Upper lobe of right lung (tissue), 1 donor: ENCODE results near the gene PNMA8A. TPM values are rescaled to one million over a fixed set of nuclear protein-coding genes. Genes with fewer than 3 reads are reported as not detected.

ENCODE experiments used
- ATAC-seq: fragments of 200-7000 bp; cut with Tn5 transposase; one replicate; pipeline ENCODE4 v1.9.1; 2020; ENCODE audit warnings: mild to moderate bottlenecking, moderate library complexity
- DNase-seq: peaks from one replicate; pipeline ENCODE4 v3.0.0-alpha.2; 2020
- H3K27ac ChIP-seq: fragments of 200-600 bp; one replicate; pipeline ENCODE4 v1.8.0; 2022
- H3K27me3 ChIP-seq: fragments of 200-600 bp; one replicate; pipeline ENCODE4 v1.8.0; 2022; ENCODE audit warnings: mild to moderate bottlenecking
- H3K36me3 ChIP-seq: fragments of 200-600 bp; one replicate; pipeline ENCODE4 v1.8.0; 2022
- H3K4me1 ChIP-seq: fragments of 200-600 bp; one replicate; pipeline ENCODE4 v1.8.0; 2022
- H3K4me3 ChIP-seq: fragments of 200-600 bp; one replicate; pipeline ENCODE4 v1.8.0; 2022; ENCODE audit warnings: mild to moderate bottlenecking
- H3K9me3 ChIP-seq: fragments of 200-600 bp; one replicate; pipeline ENCODE4 v1.8.0; 2022
- intact Hi-C: fragments of 100-400 bp; cut with DNase I; formaldehyde crosslinking; loops from one replicate; pipeline ENCODE4 v1.11.0; 2022
- total RNA-seq: library from RNA; stranded (reverse); fragmentation: NEBNext Ultra II Directional; extraction: Animal tissue kit (Norgen Biotek cat#: 25700); gene quantifications from one replicate; pipeline ENCODE4 v1.2.1, GENCODE V29; 2021
- TF ChIP-seq, protein P1 (sequence below): fragments of 200-600 bp; IDR thresholded peaks from one replicate; pipeline ENCODE4 v1.8.0; 2022; ENCODE audit warnings: antibody characterized with exemption
- donor health status: DM: no; HTN: yes; CAD: no; lungs with severe emphysema.

Gene PNMA8A
- total RNA-seq, 1 donor from 2014 or later: 1.8 TPM

DNA sequence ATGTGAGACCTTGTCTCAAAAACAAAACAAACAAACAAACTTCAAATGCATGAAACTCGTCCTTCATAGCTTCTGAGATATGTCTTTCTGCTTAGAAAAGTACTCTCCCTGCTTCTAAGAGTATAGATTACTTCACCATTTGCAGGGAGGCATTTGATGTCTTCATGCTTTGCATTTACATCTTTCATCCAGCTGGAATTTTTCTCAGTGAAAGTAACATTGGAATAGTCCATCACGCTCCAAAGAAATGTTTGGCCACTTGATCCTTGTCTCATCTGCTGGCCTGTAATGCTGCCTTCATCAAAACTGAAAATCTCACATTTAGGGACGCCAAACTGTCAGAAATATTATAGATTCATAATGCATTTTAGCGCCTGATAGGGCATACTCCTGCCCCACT is 19.2 kb downstream of the PNMA8A start:
- H3K4me1 ChIP-seq: no peaks in the 10 kb centered on the region
- TF ChIP-seq, protein P1, sequence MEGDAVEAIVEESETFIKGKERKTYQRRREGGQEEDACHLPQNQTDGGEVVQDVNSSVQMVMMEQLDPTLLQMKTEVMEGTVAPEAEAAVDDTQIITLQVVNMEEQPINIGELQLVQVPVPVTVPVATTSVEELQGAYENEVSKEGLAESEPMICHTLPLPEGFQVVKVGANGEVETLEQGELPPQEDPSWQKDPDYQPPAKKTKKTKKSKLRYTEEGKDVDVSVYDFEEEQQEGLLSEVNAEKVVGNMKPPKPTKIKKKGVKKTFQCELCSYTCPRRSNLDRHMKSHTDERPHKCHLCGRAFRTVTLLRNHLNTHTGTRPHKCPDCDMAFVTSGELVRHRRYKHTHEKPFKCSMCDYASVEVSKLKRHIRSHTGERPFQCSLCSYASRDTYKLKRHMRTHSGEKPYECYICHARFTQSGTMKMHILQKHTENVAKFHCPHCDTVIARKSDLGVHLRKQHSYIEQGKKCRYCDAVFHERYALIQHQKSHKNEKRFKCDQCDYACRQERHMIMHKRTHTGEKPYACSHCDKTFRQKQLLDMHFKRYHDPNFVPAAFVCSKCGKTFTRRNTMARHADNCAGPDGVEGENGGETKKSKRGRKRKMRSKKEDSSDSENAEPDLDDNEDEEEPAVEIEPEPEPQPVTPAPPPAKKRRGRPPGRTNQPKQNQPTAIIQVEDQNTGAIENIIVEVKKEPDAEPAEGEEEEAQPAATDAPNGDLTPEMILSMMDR: no peak
- no peak overlapping the region for H3K27ac ChIP-seq
- DNase-seq (no peak), ATAC-seq (no peak)
- H3K9me3 ChIP-seq: no peaks in the 10 kb centered on the region
- H3K27me3 ChIP-seq: peaks cover 4% of the 10 kb centered on the region
- no peaks in the 10 kb centered on the region for H3K36me3 ChIP-seq
- intact Hi-C loops: no loop called here
- no peak overlapping the region for H3K4me3 ChIP-seq

DNA sequence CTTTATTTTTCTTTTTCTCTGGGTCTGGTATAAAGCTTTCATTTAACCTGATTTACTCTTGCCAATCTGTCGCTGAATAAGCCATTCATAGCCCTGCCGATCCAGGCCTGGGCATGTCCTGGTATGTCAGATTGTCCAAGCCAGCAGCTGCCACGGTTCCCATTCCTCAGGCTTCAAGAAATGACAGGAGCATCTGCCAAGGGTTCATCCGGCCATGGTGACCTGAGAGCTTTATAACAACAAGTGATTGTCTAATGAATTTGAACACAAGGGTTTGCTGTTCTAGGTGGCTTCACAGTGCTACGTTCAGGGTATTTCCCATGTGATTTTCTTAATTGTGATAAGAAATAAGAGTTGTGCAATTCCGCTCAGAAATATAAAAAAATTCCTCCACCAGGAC is 20.0 kb downstream of the PNMA8A start:
- TF ChIP-seq, protein P1: no peak
- intact Hi-C loops: no loop called here
- H3K27ac ChIP-seq: no peak overlapping the region
- no peaks in the 10 kb centered on the region for H3K27me3 ChIP-seq
- H3K4me1 ChIP-seq: no peaks in the 10 kb centered on the region
- H3K36me3 ChIP-seq: no peaks in the 10 kb centered on the region
- no peaks in the 10 kb centered on the region for H3K9me3 ChIP-seq
- no peak for DNase-seq
- no peak overlapping the region for H3K4me3 ChIP-seq
- ATAC-seq: no peak

DNA sequence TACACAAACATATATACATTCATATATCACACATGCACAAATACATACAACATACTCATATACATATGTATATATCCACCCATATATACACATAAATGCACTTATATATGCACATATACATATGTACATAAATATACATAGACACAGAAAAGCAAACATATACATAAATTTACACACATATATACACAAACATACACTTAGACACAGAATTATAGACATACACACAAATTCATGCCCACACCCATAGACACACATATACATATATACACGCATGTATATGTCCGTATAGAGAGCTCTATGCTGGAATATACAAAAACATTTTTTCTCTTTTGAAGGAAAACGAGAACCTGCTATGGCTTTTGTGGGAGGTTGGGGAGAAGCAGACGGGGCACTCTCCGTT is 20.6 kb downstream of the PNMA8A start:
- Histone ChIP-seq H3K36me3 (no peaks in the 10 kb centered on the region), H3K27ac (no peak overlapping the region), H3K27me3 (no peaks in the 10 kb centered on the region), H3K9me3 (no peaks in the 10 kb centered on the region), H3K4me3 (no peak overlapping the region), H3K4me1 (no peaks in the 10 kb centered on the region)
- no peak for DNase-seq
- TF ChIP-seq, protein P1: no peak
- intact Hi-C loops: no loop called here
- ATAC-seq: no peak

DNA sequence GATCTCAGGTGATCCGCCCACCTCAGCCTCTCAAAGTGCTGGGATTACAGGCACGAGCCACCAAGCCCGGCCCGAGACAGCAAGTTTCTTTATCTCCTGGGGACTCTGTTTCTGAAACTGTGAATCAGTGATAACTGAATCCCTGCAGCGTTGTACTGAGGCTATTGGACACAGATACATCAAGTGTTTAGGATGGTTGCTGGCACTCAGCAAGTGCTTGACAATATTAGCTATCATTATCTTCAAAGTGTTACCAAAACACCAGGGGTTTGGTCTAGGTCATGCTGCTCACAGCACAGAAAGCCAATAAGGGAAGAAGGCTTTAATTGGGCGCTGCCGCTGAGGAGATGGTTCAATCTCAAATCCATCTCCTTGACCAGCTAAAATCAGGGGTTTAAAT is 22.1 kb downstream of the PNMA8A start:
- Histone ChIP-seq H3K9me3 (no peaks in the 10 kb centered on the region), H3K4me1 (no peaks in the 10 kb centered on the region), H3K4me3 (no peak overlapping the region), H3K36me3 (no peaks in the 10 kb centered on the region), H3K27me3 (no peaks in the 10 kb centered on the region), H3K27ac (no peak overlapping the region)
- TF ChIP-seq, protein P1: no peak
- intact Hi-C loops: no loop called here
- DNase-seq: no peak
- no peak for ATAC-seq

DNA sequence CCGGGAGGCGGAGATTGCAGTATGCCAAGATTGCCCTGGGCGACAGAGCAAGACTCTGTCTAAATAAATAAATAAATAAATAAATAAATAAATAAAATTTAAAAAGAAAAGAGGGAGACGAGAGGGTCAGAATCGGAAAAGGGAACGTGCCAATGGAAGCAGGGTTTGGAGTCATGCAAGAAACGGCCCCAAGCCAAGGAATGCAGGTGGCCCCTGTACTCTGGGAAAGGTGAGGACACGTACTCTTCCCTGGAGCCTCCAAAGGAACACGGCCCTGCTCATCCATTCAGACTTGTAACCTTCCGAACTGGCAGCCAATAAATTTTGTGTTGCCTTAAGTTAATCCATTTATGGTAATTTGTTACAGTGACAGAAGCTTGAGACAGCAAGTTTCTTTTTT is 22.8 kb downstream of the PNMA8A start:
- no peaks in the 10 kb centered on the region for H3K36me3 ChIP-seq
- ATAC-seq (no peak), DNase-seq (no peak)
- no peaks in the 10 kb centered on the region for H3K9me3 ChIP-seq
- TF ChIP-seq, protein P1: no peak
- no peak overlapping the region for H3K27ac ChIP-seq
- no peaks in the 10 kb centered on the region for H3K4me1 ChIP-seq
- intact Hi-C loops: no loop called here
- H3K27me3 ChIP-seq: no peaks in the 10 kb centered on the region
- no peak overlapping the region for H3K4me3 ChIP-seq

DNA sequence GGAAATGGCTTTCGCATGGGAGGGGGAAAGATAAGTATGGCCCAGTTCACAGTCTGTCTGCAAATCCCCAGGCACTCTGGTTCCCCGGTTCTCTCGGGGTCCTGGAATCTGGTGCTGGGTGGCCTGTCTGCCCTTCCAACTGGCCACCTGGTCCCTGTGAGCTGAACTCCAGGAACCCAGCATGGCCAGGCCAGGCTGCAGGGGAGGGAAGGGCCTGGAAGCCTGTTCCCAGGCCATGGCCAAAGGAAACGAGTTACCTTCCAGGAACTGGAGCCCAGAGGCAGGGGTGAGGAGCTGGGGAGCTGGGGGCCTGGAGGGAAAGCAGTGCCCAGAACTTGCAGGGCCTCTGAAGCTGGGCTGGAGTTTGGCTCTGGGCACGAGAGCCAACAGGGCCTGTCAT is 23.5 kb downstream of the PNMA8A start:
- H3K36me3 ChIP-seq: no peaks in the 10 kb centered on the region
- no peak for ATAC-seq
- H3K4me1 ChIP-seq: no peaks in the 10 kb centered on the region
- H3K9me3 ChIP-seq: no peaks in the 10 kb centered on the region
- peak; percentile 28 for DNase-seq
- H3K27me3 ChIP-seq: no peaks in the 10 kb centered on the region
- no peak overlapping the region for H3K4me3 ChIP-seq
- TF ChIP-seq, protein P1: no peak
- intact Hi-C loops: no loop called here
- H3K27ac ChIP-seq: no peak overlapping the region
